ENCODE measurements around the gene DGCR2. TPM values are rescaled to one million over a fixed set of nuclear protein-coding genes. Genes with fewer than 3 reads are reported as not detected.
A peak's percentile ranks its signal among the peaks of the same experiment; 100 is the strongest.
"Not testable (repeated sequence)": the region's sequence is repeated elsewhere in the genome, so short reads cannot be mapped to it uniquely, and the experiment has no call there.

Gene DGCR2
- total and polyA plus RNA-seq, 10 donors: 9.5 to 60.7 (median 49.3) TPM

DNA sequence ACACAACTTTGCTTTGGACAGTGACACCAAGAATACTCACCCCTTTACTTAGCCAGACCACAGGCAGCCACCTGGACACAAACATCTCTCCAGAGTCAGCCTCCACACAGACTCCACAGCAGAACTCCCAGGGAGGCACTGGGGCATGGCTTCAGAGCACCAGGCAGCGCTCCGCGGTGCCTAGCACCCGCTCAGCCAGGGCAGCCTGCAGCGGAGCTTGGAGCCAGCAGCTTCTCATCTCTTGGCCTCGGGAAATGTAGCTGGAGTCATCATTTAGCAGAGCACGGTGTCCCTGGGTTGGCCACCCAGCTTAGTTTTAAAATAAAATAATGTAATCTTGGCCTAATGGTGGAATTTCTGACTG is 91.3 kb downstream of the DGCR2 start:
- H3K4me1 ChIP-seq: peaks cover 0 to 10% (median 2%) of the 10 kb centered on the region in 6 donors
- intact Hi-C loops (cut with DNase I; ENCODE audit: low total_unique reads); H3K9me3 ChIP-seq; H3K36me3 ChIP-seq; H3K4me3 ChIP-seq; H3K27ac ChIP-seq; DNase-seq: not testable (repeated sequence)
- H3K27me3 ChIP-seq (replicated peaks in 1 of 7): peaks cover 0 to 47% (median 17%) of the 10 kb centered on the region in 7 donors
- WGBS, 5 donors: 85 to 93% (median 92%) methylated on average over 7 of the region's 7 CpGs; no CpG with 5 or more reads in 2 of the 5 donors
- TF ChIP-seq POLR2AphosphoS5 (IDR thresholded peaks at IDR 0.05): peak in 1 of 3 donors; percentile 13

DNA sequence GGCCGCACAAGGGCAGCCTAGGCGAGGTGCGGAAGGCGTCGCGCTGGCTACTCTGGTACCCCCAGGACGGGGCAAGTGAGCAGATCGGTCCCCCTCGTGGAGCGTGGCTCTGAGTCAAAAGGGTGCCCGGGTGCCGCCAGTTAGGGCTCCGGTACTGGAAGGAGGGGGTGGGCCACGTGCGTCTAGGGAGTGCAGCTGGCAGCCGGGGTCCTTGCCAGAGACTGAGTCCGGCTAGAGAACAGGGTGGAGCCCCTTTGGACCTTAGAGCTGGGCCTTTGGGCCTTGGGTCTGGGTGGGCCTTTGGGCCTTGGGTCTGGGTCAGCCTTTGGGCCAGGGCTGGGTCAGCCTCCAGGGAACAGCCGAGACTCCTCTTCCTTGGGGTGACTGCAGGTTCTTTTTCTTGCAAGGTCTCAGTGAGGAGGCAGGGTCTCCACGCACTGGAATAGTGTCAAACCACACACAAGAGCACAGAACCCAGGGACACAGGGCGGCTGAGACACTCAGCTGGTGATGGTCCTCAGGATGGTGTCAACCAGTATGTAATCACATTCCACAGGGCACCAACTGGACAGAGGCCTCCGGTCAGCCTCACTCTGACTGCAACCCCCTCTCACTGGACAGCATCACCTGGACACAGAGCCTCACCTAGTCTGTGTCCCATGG is 91.9 kb downstream of the DGCR2 start:
- peaks cover 0 to 47% (median 17%) of the 10 kb centered on the region in 7 donors for H3K27me3 ChIP-seq (replicated peaks in 1 of 7)
- WGBS, 5 donors: 44 to 63% (median 46%) methylated on average over 8 to 20 of the region's 21 CpGs
- DNase-seq: not testable (repeated sequence)

DNA sequence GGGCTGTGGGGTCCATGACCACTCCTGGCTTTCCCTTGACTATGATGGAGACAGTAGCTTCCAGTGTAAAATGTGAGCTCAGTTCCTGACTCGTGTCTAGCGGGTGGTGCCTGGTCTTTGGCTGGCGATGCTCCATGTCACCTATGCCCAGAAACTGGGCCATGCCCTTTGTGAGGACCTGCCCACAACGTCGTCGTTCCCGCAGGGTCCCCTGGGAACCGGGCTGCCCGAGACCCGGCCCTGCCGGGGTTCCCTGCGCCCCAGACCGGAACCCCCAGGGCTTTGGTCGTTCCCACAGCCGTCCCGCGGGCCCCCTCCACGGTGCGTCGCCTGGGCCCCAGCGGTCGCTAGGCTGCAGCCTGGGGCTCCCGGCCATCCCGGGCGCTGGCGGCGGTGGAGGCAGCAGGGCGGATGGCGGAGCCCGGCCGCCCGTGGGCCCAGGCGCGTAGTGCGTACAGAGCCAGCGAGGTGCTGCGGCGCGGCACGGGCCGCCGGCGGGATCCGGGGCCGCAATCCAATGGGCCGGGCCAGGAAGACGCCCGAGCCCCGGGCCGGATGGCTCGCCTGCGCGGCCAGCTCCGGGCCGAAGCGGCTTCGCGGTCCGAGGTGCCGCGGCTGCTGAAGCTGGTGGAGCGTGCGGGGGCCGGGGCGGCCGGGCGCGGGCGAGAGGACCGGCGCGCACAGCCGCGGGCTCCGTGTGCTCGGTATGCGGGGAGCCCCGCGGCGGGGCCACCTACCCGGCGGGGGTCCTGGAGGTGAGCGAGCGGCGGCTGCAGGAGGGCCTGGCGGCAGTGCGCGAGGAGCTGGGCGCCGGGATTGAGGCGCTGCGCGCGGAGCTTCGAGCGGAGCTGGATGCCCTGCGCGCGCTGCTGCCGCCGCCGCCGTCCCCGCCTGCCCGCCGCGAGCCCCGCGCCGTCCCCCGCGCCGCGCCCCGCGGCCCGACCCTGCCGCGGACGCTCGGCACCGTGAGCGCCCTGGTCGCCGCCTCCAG is 92.8 kb downstream of the DGCR2 start:
- intact Hi-C loops (cut with DNase I; ENCODE audit: low total_unique reads): not testable (repeated sequence)
- peaks cover 0 to 53% (median 17%) of the 10 kb centered on the region in 7 donors for H3K27me3 ChIP-seq (replicated peaks in 1 of 7)

More for the DNA sequence above, 91.9 kb downstream of the DGCR2 start:
- peak in 1 of 3 donors; percentile 33 for TF ChIP-seq POLR2AphosphoS5 (IDR thresholded peaks at IDR 0.05)
- H3K4me1 ChIP-seq; H3K36me3 ChIP-seq; H3K27ac ChIP-seq; intact Hi-C loops (cut with DNase I; ENCODE audit: low total_unique reads); H3K4me3 ChIP-seq; H3K9me3 ChIP-seq: not testable (repeated sequence)

DNA sequence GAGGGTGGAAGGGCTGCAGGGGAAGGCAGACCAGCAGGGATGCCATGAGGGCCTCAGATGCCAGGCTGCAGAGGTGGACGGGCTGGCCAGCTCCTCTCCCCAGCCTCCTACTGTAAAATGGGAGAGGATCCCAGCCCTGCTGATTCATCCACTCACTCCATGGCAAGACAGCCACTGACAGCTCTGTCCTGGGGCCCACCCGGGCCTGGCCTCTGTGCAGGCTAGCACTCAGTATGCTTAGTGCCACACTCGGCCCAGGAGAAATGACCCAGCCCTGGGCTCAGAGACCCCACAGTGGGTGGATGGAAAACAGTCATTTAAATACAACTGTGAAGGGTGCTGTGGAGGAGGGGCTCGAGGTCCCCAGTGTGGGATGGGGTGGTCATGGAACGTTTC is 94.2 kb downstream of the DGCR2 start:
- H3K9me3 ChIP-seq; H3K36me3 ChIP-seq; H3K4me3 ChIP-seq; H3K4me1 ChIP-seq; intact Hi-C loops (cut with DNase I; ENCODE audit: low total_unique reads); H3K27ac ChIP-seq; DNase-seq: not testable (repeated sequence)
- WGBS, 5 donors: 58 to 89% (median 64%) methylated on average over 2 to 4 of the region's 5 CpGs
- peaks cover 0 to 66% (median 17%) of the 10 kb centered on the region in 7 donors for H3K27me3 ChIP-seq (replicated peaks in 1 of 7)

More for the DNA sequence above, 92.8 kb downstream of the DGCR2 start:
- H3K4me3 ChIP-seq: peak overlapping the region in 1 of 8 donors; percentile 25
- WGBS, 5 donors: 1 to 11% (median 5%) methylated on average over 23 to 118 of the region's 125 CpGs
- not testable (repeated sequence) for H3K27ac ChIP-seq, H3K36me3 ChIP-seq, H3K4me1 ChIP-seq, DNase-seq, H3K9me3 ChIP-seq

DNA sequence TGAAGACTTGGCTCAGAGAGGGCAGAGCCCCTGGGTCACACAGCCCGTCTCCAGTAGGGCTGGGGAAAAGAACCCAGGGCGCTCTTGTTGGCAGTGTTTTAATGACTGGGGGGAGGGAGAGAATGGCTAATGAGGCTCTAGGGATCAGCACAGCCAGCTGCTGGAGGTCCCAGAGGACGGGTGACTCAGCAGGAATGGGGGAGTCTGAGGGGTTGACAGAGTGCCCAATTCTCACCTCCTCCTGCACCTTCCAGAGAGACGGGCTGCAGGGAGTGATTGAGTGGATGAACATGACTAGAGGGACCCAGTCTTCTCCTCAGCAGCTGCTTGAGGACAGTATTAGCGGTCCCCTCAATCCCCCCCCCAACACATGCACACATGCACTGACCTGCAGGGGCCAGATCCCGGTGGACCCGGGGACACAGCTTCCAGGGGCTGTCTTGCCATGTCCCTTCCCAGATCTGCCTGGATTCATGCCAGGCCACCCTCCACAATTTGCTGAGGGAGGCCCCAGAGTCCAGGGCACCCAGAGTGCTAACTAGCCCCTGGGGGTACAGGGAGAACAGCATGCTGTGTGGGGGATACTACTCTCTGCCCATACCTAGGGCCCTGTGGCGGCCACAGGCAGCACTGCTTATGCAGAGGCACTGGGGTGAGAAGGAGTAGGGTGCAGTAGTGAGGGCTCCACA is 94.7 kb downstream of the DGCR2 start:
- intact Hi-C loops (cut with DNase I; ENCODE audit: low total_unique reads): not testable (repeated sequence)

DNA sequence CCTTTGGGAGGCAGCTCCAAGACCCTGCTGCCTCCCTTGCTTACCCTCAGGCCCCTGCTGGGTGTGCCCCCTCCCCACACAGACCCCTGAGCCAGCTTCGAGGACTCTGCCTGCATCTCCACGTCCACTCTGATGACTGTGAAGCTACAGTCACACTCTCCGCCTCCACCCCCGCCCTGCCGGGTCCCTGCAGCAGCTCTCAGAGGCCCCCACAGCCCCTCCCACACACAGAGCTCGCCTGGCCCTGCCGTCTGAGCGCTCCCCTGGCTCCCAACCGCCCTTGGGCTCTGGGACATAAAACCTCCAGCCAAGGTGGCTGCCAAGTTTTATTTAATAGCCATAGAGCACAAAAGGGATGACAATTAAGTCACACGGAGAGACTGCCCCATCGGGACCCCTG is 96.1 kb downstream of the DGCR2 start:
- intact Hi-C loops (cut with DNase I; ENCODE audit: low total_unique reads); H3K9me3 ChIP-seq; H3K27ac ChIP-seq; H3K4me1 ChIP-seq; H3K4me3 ChIP-seq; DNase-seq; H3K36me3 ChIP-seq: not testable (repeated sequence)
- H3K27me3 ChIP-seq (replicated peaks in 1 of 7): peaks cover 0 to 81% (median 17%) of the 10 kb centered on the region in 7 donors
- WGBS, 5 donors: 57 to 81% (median 64%) methylated on average over 3 to 5 of the region's 11 CpGs; no CpG with 5 or more reads in 2 of the 5 donors

More for the DNA sequence above, 94.7 kb downstream of the DGCR2 start:
- 36 to 63% (median 49%) methylated on average over 4 to 7 of the region's 8 CpGs for WGBS, 5 donors
- not testable (repeated sequence) for H3K9me3 ChIP-seq, H3K27ac ChIP-seq, H3K4me1 ChIP-seq, DNase-seq, H3K4me3 ChIP-seq, H3K36me3 ChIP-seq
- peaks cover 0 to 71% (median 17%) of the 10 kb centered on the region in 7 donors for H3K27me3 ChIP-seq (replicated peaks in 1 of 7)

DNA sequence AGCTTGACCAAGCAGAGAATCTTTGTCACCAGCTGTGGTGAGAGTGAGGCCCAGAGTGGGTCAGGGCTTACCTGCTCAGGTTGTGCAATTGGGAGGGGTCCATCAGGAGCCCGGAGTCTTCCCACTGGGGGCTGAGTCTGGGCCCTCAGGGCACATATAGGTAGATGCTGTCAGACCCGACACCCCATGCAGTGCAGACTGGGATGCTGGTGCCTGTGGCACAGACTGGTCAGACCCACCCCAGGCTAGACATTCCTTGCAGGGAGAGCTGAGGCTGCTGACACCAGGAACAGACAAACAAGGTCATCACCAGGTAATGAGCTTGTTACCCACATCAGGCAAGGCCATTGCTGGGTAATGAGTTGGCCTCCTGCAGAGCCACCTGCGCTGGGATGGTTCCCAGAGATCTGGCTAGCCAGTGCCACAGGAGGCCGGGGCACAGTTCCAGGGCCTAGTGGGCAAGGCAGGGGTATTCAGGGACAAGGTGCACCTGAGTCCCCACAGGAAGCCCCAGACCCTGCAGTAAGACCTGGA is 97.2 kb downstream of the DGCR2 start:
- H3K4me3 ChIP-seq; H3K36me3 ChIP-seq; DNase-seq; H3K4me1 ChIP-seq; intact Hi-C loops (cut with DNase I; ENCODE audit: low total_unique reads); H3K9me3 ChIP-seq; H3K27ac ChIP-seq: not testable (repeated sequence)
- peaks cover 0 to 77% (median 15%) of the 10 kb centered on the region in 7 donors for H3K27me3 ChIP-seq (replicated peaks in 1 of 7)
- WGBS, 5 donors: 78 to 96% (median 86%) methylated on average over 1 to 4 of the region's 4 CpGs

DNA sequence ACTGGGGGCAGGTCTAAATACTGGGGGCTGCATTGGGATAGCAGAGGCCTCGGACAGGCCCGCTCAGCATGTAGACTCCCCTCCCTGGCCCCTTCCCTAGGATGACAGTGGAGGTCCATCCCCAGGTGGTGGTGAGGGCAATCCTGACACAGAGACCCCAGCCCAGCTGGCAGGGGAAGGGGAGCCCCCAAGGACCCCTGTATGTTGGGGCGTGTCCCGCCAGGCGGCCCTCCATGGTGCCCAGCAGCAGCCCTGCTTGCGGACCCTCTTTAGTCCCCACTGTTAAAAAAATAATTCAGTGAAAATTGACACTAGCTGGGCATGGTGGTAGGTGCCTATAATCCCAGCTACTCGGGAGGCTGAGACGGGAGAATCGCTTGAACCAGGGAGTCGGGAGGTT is 98.3 kb downstream of the DGCR2 start:
- H3K9me3 ChIP-seq; H3K4me1 ChIP-seq; H3K4me3 ChIP-seq; intact Hi-C loops (cut with DNase I; ENCODE audit: low total_unique reads); H3K27ac ChIP-seq; H3K36me3 ChIP-seq; DNase-seq: not testable (repeated sequence)
- 86 to 93% (median 91%) methylated on average over 8 to 10 of the region's 10 CpGs for WGBS, 5 donors
- peaks cover 0 to 76% (median 9%) of the 10 kb centered on the region in 7 donors for H3K27me3 ChIP-seq (replicated peaks in 1 of 7)

Measured in spleen (tissue), 11 donors.